ENCODE measurements around the gene TMUB1.

DNA sequence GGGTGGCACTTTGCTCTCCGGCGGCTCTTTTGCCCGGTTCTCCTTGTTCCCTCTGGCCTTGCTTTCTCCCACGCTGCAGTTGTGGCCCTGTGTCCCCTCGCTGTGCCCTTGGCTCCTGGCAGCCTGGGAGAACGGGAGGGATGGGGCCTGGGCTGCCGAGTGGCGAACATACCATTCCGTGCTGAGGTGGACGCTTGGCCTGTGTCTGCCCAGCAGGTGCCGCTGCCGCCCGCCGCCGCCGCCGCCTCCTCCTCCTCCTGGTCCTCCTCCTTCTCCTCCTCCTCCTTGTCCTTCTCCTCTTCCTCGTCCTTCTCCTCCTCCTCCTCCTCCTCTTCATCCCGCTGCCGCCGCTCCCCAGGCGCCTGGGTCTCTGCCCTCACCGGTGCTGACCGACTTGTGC, 39.0 kb upstream of the TMUB1 start:
- TF ChIP-seq, protein P1, sequence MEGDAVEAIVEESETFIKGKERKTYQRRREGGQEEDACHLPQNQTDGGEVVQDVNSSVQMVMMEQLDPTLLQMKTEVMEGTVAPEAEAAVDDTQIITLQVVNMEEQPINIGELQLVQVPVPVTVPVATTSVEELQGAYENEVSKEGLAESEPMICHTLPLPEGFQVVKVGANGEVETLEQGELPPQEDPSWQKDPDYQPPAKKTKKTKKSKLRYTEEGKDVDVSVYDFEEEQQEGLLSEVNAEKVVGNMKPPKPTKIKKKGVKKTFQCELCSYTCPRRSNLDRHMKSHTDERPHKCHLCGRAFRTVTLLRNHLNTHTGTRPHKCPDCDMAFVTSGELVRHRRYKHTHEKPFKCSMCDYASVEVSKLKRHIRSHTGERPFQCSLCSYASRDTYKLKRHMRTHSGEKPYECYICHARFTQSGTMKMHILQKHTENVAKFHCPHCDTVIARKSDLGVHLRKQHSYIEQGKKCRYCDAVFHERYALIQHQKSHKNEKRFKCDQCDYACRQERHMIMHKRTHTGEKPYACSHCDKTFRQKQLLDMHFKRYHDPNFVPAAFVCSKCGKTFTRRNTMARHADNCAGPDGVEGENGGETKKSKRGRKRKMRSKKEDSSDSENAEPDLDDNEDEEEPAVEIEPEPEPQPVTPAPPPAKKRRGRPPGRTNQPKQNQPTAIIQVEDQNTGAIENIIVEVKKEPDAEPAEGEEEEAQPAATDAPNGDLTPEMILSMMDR (IDR thresholded peaks at IDR 0.05; ENCODE audit: insufficient read depth, low read length, poor library complexity, severe bottlenecking), result no peak
- no peak for TF ChIP-seq EZH2phosphoT487 (conservative IDR thresholded peaks at IDR 0.05; ENCODE audit: low read length)

All from SU-DHL-6 (cell line).